Hematopoietic multipotent progenitor cell treated with erythropoietin and hydrocortisone succinate and interleukin-3 and kit ligand, for 17 days (in vitro differentiated cells): ENCODE results near the gene DNAH11.

Source experiments
- DNase-seq: peaks from one replicate; pipeline ENCODE4 v3.0.0-alpha.2; 2015; ENCODE audit warnings: low spot score

DNAH11 gene

DNA sequence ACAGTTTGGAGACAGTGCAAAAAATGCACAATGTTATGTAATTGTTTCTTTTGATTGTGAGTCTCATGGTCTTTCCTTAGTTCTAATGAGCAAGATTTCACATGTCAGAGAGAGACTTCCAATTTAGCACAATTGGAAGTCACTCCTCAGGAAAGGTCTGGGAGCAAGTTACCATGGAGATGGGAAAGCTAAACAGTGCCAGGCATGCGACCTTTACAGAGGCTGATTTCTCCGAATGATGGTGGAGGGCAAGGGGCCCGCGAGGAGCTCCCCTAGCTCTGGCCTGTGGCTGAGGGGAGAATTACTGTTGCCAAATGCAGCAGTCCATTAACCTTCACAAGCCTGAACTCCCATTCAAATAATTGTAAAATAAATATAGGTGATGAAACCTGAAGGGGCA lies 343.6 kb downstream of the DNAH11 start:
- DNase-seq, result no peak

DNA sequence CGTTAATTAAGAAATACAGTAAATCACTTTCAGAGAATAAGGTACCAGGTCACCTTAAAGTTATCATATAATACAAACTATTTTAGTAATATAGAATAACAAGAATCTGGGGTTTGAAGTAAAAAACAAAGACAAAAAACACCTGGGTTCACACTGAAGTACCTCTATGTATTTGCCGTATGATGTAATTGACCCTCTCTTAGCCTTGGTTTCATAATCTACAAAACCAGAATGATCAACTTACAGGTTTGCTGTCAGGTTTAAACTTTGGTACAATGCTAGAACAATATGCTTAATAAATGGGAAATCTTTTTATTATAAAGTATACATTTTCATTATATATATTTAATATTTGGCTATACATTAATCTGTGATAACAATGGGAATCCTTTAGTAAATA lies 344.5 kb downstream of the DNAH11 start:
- DNase-seq, result no peak

- no peak for DNase-seq
Measured at GRCh38 chr7:21887779-21888178, 344.9 kb downstream of the DNAH11 start.

GRCh38 chr7:21891291-21891690 lies 348.5 kb downstream of the DNAH11 start:
- DNase-seq, result no peak

- no peak for DNase-seq
Measured at GRCh38 chr7:21893401-21893800, 350.6 kb downstream of the DNAH11 start.

DNA sequence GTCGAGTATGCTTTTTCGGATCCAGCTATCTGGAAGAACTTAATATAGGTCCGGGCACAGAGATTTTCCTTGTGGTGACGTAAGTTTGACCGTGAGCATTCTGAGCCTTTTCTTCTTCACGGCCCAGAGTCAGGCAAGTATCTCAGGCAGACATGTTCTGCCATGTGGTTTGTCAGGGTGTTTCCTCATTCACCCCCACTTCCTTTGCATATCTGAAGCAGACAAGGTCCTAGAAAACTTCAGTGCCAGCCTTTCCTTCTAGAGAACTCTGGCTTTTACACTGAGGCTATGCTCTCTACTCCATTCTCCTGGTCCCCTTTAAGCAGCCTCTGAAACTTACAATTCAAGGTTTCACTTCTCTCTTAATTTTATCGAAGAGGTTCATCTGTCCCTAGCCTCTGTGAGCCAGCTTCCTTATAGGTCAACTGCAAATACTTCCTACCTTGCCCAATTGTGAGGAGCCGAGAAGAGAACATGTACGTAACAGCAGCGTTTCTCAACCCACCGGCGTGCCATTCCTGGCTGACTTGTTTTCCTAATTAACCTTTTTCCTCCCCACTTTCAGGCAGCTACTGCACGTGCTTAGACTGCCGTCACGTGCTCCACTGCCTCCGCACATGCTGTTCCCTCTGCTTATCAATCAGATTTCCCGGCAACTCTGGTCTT lies 355.6 kb downstream of the DNAH11 start:
- no peak for DNase-seq

- DNase-seq, result no peak
Measured at GRCh38 chr7:21902240-21902639, 359.4 kb downstream of the DNAH11 start.

- no peak for DNase-seq
Measured at GRCh38 chr7:21903020-21903786, 360.4 kb downstream of the DNAH11 start.

DNA sequence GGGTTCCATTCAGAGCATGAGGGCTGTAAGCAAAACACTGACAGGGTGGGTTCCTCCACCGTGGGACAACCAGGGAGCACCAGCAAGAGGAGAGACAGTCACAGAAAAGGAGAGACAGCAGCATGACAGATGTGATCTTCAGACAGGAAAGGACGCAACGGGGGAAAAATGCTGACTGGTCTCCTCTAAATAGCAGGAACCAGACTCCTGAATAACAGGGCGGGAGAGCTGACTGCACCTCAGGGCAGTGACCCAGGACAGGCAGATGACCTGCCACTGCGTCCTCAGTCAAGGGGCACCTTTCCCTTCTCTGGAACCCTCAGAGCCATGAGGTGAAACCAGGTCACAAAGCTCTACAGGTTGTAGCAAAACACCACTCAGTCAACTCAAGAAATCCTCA lies 365.9 kb downstream of the DNAH11 start:
- DNase-seq, result no peak

DNA sequence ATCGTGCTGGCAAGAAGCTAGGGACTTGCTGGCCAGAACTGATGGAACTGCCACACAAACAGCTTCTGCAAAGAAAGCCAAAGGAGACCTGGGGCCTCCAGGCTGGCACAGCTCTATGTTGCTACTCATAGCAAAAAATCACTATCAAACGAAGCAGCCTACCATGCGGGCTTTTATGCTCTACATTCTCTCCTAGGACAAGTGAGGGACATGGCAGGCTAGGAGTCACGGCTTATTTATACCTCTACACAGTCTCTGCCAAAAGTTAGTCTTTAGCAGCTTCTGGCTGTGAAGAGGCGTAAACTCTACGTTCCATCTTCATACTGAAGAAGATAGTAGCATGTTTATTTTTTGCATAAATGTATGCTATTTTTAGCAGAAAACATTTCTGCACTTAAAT lies 367.4 kb downstream of the DNAH11 start:
- no peak for DNase-seq

- no peak for DNase-seq
Measured at GRCh38 chr7:21911341-21911875, 368.6 kb downstream of the DNAH11 start.

DNA sequence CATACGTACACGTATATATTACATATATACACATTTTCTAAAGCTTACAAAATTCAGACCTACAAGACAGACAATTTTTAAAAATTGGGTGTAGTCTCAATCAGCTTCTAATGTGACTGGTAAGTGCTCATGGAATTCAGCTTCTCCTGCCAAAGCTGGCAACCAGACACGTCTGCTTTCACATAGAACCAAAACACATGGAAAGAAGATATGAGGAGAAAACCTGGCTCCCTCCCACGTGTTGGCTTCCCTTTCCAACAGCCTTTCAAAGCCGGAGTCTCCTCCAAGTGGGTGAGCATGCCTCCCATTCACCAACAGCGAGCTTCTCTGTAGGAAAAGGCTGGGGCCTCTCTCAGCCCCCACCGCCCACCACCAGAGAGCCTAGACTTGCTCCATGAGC lies 369.5 kb downstream of the DNAH11 start:
- DNase-seq, result no peak

GRCh38 chr7:21912931-21913780 lies 370.3 kb downstream of the DNAH11 start:
- DNase-seq, result no peak

GRCh38 chr7:21914671-21915070 lies 371.8 kb downstream of the DNAH11 start:
- DNase-seq, result no peak

DNA sequence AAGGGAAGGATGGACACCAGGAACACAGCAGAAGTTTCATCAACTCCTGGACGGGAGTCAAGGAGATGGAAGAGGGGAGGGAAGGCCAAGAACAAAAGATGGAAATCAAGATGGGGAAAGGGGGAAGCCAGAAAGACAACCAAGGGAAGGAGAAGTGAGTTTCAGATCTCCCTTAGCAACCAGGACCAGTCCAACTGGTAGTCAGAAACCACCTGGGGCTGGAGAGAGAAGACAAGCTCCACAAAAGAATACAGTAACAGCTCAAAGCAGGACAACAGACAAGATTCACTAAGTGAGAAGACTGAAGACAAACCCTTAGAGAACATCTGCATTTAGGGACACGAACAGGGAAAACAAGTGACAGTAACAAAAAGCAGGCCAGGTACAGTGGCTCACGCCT lies 372.3 kb downstream of the DNAH11 start:
- DNase-seq, result no peak

DNA sequence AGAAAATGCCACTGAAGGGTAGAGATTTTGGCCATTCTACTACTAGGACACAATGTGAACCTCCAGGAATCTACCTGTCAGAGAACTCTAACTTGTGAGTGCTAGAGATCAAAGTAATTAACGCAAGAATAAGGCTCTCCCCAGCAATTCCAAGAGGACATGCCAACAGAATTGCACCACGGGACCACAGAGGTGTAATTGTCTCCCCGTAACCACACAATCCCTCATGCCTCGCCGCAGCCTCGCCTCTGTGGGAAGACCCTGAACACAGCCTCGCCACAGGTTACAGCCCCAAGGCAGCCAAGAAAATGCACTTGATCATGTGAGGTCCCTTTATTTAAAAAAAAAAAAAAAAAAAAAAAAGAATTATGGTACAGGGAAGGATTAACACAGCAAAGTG lies 373.3 kb downstream of the DNAH11 start:
- no peak for DNase-seq

DNA sequence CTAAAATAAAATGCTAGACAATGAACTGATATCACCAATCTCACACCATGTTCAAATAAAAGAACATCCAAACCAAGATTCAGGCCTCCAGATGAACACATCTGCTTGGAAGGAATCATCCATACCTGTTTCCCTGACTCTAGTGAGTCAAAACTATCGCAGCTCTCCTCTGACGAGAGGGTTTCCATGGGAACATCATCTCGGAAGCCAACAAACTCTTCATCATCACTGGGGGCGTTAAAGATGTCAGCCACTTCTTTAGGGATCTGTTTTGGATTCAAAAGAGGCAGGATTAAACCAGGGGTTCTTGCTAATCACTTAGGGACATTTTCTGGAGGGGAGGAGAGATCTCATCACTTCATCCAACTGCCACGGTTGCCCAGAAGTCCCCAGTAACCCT lies 373.8 kb downstream of the DNAH11 start:
- DNase-seq, result no peak

DNA sequence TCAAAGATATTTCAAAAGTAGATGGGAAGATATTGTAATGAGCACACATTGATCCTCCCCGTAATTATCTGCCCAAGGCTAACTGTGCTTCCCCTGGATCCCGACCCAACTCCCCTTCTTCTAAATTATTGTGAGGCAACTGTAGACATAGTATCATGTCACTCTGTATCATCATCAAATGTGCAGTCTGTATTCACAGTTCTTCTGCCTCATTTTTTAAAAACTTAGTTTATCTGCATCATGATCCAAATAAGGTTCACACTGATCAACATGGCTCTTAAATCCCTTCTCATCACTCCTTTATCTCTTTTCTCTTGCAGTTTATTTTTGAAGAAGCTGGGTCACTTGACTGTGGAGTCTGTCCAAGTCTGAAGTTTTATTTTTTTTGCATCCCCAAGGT lies 375.4 kb downstream of the DNAH11 start:
- DNase-seq, result no peak

- no peak for DNase-seq
Measured at GRCh38 chr7:21920936-21921335, 378.1 kb downstream of the DNAH11 start.

DNA sequence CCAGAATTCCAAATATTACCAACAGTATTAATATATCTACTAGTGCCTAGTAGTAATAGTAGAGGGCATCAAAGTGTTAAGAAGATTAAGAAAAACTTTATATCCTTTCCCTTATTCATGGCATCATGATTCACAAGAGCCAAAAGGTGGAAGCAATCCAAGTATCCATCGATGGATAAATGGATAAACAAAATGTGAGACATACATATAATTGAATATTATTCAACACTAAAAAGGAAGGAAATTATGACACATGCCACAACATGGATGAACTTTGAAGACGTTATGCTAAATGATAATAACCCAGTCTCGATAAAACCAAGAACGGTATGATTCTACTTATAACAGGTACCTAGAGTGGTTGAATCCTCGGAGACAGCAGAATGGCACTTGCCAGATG lies 379.8 kb downstream of the DNAH11 start:
- no peak for DNase-seq

DNA sequence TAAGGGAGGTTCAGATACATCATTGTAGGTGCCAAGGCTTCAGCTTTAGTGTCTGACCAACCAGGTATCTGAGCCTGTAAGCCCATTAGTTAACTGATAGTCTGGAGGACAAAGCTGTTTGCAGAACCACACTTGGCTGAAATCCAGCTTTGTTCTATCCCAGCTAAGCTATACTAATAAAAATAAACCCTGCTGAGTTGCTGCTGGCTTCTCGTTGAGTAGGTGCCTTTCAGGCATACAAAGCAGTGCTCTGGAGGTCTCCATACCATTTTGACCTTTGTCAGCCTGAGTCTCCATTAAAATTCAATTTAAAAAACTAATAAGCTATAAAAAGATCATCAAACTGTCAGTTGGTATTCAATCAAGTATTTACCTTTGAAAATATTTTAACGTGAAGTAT lies 380.8 kb downstream of the DNAH11 start:
- no peak for DNase-seq

DNA sequence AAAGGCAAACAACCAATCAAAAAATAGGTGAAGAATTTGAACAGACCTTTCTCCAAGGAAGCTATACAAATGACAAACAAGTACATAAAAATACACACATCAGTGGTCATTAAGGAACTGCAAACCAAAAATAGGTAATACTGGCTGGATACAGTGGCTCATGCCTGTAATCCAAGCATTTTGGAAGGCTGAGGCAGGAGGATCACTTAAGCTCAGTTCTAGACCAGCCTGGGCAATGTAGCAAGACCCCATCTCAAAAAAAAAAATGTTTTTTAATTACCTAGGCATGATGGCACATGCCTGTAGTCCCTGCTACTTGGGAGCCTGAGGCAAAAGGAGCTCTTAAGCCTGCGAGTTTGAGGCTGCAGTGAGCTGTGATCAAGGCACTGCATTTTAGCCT lies 383.6 kb downstream of the DNAH11 start:
- DNase-seq, result no peak

DNA sequence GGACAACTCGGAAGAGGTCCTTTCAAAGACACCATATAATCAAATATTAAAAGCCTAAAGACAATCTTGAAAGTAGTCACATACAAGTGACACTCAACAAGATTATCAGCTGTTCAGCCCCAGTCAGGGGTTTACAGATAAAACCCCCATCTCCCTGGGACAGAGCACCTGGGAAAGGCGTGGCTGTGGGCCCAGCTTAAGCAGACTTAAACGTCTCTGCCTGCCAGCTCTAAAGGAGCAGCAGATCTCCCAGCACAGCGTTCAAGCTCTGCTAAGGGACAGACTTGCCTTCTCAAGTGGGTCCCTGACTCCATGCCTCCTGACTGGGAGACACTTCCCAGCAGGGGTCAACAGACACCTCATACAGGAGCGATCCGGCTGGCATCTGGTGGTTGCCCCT lies 384.9 kb downstream of the DNAH11 start:
- DNase-seq, result no peak
